Loucy (cell line): ENCODE results near the gene ARFIP1.

Experiments
- H2AFZ ChIP-seq: fragments of 200-600 bp; sonication (generic); 2 replicates; pipeline ENCODE4 v1.6.0; 2016; ENCODE audit warnings: antibody characterized with exemption, mild to moderate bottlenecking, low read length, moderate library complexity
- H3F3A ChIP-seq: fragments of 200-600 bp; 2 replicates; pipeline ENCODE4 v1.6.0; 2016; ENCODE audit warnings: antibody characterized with exemption, low read depth, mild to moderate bottlenecking
- H3K27me3 ChIP-seq: fragments of 200-600 bp; sonication (generic); 2 replicates; pipeline ENCODE4 v1.6.1; 2014; ENCODE audit warnings: low read length, mild to moderate bottlenecking; ENCODE audit not compliant: insufficient read depth, poor library complexity, severe bottlenecking
- H3K36me3 ChIP-seq: fragments of 200-600 bp; sonication (generic); 2 replicates; pipeline ENCODE4 v1.6.1; 2016; ENCODE audit warnings: low read length; ENCODE audit not compliant: insufficient read depth
- H3K4me1 ChIP-seq: fragments of 200-600 bp; sonication (generic); 2 replicates; pipeline ENCODE4 v1.5.1; 2014; ENCODE audit warnings: low read length, mild to moderate bottlenecking; ENCODE audit not compliant: insufficient read depth, poor library complexity, severe bottlenecking
- H3K4me2 ChIP-seq: fragments of 200-600 bp; sonication (generic); 2 replicates; pipeline ENCODE4 v1.6.0; 2014; ENCODE audit warnings: antibody characterized with exemption, low read length, low read depth, mild to moderate bottlenecking; ENCODE audit not compliant: poor library complexity, severe bottlenecking
- H3K4me3 ChIP-seq: fragments of 200-600 bp; sonication (generic); 2 replicates; pipeline ENCODE4 v1.5.1; 2014; ENCODE audit warnings: low read length, mild to moderate bottlenecking, mixed read lengths; ENCODE audit not compliant: poor library complexity, severe bottlenecking
- H3K79me2 ChIP-seq: fragments of 200-600 bp; sonication (generic); 2 replicates; pipeline ENCODE4 v1.6.1; 2014; ENCODE audit warnings: low read length; ENCODE audit not compliant: insufficient read depth
- H3K9ac ChIP-seq: fragments of 200-600 bp; sonication (generic); 2 replicates; pipeline ENCODE4 v1.6.0; 2014; ENCODE audit warnings: mild to moderate bottlenecking, low read depth, low read length, moderate library complexity; ENCODE audit not compliant: poor library complexity, severe bottlenecking
- H3K9me2 ChIP-seq: fragments of 200-600 bp; sonication (generic); replicated peaks from 2 replicates; pipeline ENCODE4 v1.6.1; 2016; ENCODE audit warnings: low read depth, low read length, mixed read lengths
- H3K9me3 ChIP-seq: fragments of 200-600 bp; sonication (generic); 2 replicates; pipeline ENCODE4 v1.6.1; 2014; ENCODE audit warnings: mild to moderate bottlenecking, antibody characterized with exemption, low read length, low read depth; ENCODE audit not compliant: insufficient read depth
- H4K20me1 ChIP-seq: fragments of 200-600 bp; sonication (generic); 2 replicates; pipeline ENCODE4 v1.6.0; 2014; ENCODE audit warnings: antibody characterized with exemption, low read length, mild to moderate bottlenecking; ENCODE audit not compliant: insufficient read depth, poor library complexity, severe bottlenecking
- CTCF ChIP-seq: fragments of 200-600 bp; sonication (generic); conservative IDR thresholded peaks from 2 replicates; pipeline ENCODE4 v1.5.1; 2014; ENCODE audit warnings: mild to moderate bottlenecking, antibody characterized with exemption, low read length
- EZH2phosphoT487 ChIP-seq: fragments of 200-600 bp; IDR thresholded peaks from 2 replicates; pipeline ENCODE4 v1.6.1; 2018; ENCODE audit warnings: antibody characterized with exemption, mild to moderate bottlenecking, moderate library complexity, borderline replicate concordance

ARFIP1 gene

GRCh38 chr4:152880263-152880662 is 100.5 kb downstream of the ARFIP1 start:
- H3F3A ChIP-seq, result no peaks in the 10 kb centered on the region
- H3K4me2 ChIP-seq, result no peak overlapping the region
- H4K20me1 ChIP-seq, result no peaks in the 10 kb centered on the region
- no peak overlapping the region for H3K9ac ChIP-seq
- H3K4me3 ChIP-seq, result no peak overlapping the region
- no peaks in the 10 kb centered on the region for H3K27me3 ChIP-seq
- H3K4me1 ChIP-seq, result no peaks in the 10 kb centered on the region
- no peaks in the 10 kb centered on the region for H3K79me2 ChIP-seq
- no peak for TF ChIP-seq CTCF
- no peak for TF ChIP-seq EZH2phosphoT487
- no peak overlapping the region for H2AFZ ChIP-seq
- no peaks in the 10 kb centered on the region for H3K9me2 ChIP-seq
- H3K9me3 ChIP-seq, result peaks cover 11% of the 10 kb centered on the region; the same call in 1 of the 2 replicates
- peaks cover 47% of the 10 kb centered on the region; the same call in 1 of the 2 replicates for H3K36me3 ChIP-seq

GRCh38 chr4:152881974-152882373 is 102.2 kb downstream of the ARFIP1 start:
- no peak overlapping the region for H3K4me2 ChIP-seq
- no peaks in the 10 kb centered on the region for H3K27me3 ChIP-seq
- H3F3A ChIP-seq, result no peaks in the 10 kb centered on the region
- TF ChIP-seq EZH2phosphoT487 (no peak), CTCF (no peak)
- H3K4me1 ChIP-seq, result no peaks in the 10 kb centered on the region
- peaks cover 35% of the 10 kb centered on the region; the same call in 1 of the 2 replicates for H3K36me3 ChIP-seq
- H3K4me3 ChIP-seq, result no peak overlapping the region
- no peaks in the 10 kb centered on the region for H3K9me2 ChIP-seq
- H2AFZ ChIP-seq, result no peak overlapping the region
- peaks cover 10% of the 10 kb centered on the region; the same call in 1 of the 2 replicates for H3K9me3 ChIP-seq
- H3K79me2 ChIP-seq, result no peaks in the 10 kb centered on the region
- H3K9ac ChIP-seq, result no peak overlapping the region
- no peaks in the 10 kb centered on the region for H4K20me1 ChIP-seq

- no peak overlapping the region for H3K9ac ChIP-seq
- no peaks in the 10 kb centered on the region for H3K4me1 ChIP-seq
- H3K4me3 ChIP-seq, result no peak overlapping the region
- no peaks in the 10 kb centered on the region for H3K9me2 ChIP-seq
- H4K20me1 ChIP-seq, result no peaks in the 10 kb centered on the region
- H3K79me2 ChIP-seq, result no peaks in the 10 kb centered on the region
- no peak overlapping the region for H3K4me2 ChIP-seq
- H3K27me3 ChIP-seq, result no peaks in the 10 kb centered on the region
- peaks cover 32% of the 10 kb centered on the region; the same call in 1 of the 2 replicates for H3K36me3 ChIP-seq
- H2AFZ ChIP-seq, result no peak overlapping the region
- no peak for TF ChIP-seq CTCF
- H3K9me3 ChIP-seq, result no peaks in the 10 kb centered on the region
- H3F3A ChIP-seq, result no peaks in the 10 kb centered on the region
Observed at GRCh38 chr4:152885185-152885584, 105.4 kb downstream of the ARFIP1 start.
